ENCODE data around the gene MEX3C.

DNA sequence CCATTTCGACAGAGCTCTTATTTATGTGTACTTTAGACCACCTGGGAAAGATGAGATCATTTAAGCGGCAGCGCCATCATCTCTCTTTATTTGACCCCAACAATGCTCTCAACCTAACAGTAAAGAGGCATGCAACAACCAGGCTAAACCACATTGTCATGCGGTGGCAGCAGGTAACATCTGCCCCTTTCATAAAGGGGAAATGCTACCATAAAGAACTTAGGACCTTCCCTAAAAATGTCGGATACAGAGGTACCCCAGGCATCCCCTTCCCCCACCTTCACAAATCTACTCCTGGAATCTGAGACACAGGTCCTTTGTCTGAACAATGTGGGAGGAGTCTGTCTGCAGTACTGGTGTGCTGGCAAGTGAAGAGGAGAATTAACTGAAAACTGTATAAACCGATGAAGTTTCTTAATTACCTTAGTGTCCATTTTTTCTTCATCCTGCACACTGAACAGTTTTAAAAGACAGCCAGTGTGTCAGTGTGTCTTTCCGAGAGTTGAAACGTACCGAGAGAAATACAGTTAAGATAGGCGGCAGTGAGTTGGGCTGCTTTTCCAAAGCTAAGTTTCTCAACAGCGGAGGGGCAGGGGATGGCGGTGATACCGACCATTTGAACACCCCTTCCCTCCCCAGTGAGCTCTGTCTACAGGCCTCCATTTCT lies 1.9 kb downstream of the MEX3C start:
- TF ChIP-seq ZC3H10 (CRISPR knock-in tag; IDR thresholded peaks at IDR 0.05) (no peak), ZFP3 (CRISPR knock-in tag; IDR thresholded peaks at IDR 0.05) (no peak), CSDC2 (CRISPR knock-in tag; IDR thresholded peaks at IDR 0.05) (no peak), BACH2 (CRISPR knock-in tag; IDR thresholded peaks at IDR 0.05; ENCODE audit: borderline replicate concordance) (no peak), ZFP30 (CRISPR knock-in tag; IDR thresholded peaks at IDR 0.05) (no peak), SNAI2 (CRISPR knock-in tag; IDR thresholded peaks at IDR 0.05) (no peak), TCF4 (CRISPR knock-in tag; IDR thresholded peaks at IDR 0.05; ENCODE audit: borderline replicate concordance) (no peak), OSR1 (CRISPR knock-in tag; IDR thresholded peaks at IDR 0.05) (no peak), ARNTL (CRISPR knock-in tag; IDR thresholded peaks at IDR 0.05; ENCODE audit: borderline replicate concordance, low read depth) (no peak)
- TF ChIP-seq, protein P1, sequence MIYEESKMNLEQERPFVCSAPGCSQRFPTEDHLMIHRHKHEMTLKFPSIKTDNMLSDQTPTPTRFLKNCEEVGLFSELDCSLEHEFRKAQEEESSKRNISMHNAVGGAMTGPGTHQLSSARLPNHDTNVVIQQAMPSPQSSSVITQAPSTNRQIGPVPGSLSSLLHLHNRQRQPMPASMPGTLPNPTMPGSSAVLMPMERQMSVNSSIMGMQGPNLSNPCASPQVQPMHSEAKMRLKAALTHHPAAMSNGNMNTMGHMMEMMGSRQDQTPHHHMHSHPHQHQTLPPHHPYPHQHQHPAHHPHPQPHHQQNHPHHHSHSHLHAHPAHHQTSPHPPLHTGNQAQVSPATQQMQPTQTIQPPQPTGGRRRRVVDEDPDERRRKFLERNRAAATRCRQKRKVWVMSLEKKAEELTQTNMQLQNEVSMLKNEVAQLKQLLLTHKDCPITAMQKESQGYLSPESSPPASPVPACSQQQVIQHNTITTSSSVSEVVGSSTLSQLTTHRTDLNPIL (CRISPR knock-in tag; IDR thresholded peaks at IDR 0.05; ENCODE audit: low read depth), result no peak
- TF ChIP-seq, protein P2, sequence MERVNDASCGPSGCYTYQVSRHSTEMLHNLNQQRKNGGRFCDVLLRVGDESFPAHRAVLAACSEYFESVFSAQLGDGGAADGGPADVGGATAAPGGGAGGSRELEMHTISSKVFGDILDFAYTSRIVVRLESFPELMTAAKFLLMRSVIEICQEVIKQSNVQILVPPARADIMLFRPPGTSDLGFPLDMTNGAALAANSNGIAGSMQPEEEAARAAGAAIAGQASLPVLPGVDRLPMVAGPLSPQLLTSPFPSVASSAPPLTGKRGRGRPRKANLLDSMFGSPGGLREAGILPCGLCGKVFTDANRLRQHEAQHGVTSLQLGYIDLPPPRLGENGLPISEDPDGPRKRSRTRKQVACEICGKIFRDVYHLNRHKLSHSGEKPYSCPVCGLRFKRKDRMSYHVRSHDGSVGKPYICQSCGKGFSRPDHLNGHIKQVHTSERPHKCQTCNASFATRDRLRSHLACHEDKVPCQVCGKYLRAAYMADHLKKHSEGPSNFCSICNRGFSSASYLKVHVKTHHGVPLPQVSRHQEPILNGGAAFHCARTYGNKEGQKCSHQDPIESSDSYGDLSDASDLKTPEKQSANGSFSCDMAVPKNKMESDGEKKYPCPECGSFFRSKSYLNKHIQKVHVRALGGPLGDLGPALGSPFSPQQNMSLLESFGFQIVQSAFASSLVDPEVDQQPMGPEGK (CRISPR knock-in tag; IDR thresholded peaks at IDR 0.05; ENCODE audit: borderline replicate concordance), result no peak
- TF ChIP-seq, protein P3, sequence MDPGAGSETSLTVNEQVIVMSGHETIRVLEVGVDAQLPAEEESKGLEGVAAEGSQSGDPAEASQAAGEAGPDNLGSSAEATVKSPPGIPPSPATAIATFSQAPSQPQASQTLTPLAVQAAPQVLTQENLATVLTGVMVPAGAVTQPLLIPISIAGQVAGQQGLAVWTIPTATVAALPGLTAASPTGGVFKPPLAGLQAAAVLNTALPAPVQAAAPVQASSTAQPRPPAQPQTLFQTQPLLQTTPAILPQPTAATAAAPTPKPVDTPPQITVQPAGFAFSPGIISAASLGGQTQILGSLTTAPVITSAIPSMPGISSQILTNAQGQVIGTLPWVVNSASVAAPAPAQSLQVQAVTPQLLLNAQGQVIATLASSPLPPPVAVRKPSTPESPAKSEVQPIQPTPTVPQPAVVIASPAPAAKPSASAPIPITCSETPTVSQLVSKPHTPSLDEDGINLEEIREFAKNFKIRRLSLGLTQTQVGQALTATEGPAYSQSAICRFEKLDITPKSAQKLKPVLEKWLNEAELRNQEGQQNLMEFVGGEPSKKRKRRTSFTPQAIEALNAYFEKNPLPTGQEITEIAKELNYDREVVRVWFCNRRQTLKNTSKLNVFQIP (CRISPR knock-in tag; IDR thresholded peaks at IDR 0.05; ENCODE audit: borderline replicate concordance, low read depth), result no peak

Data from SK-N-SH treated with all-trans-retinoic acid at 6 μM for 48 hours (cell line).